Vagina (tissue), 2 donors: ENCODE results near the gene GPBP1.

Experiments used
- POLR2A ChIP-seq, 2 donors: fragments of 450-650 bp; IDR thresholded peaks; one replicate each; pipeline ENCODE4 v1.6.1; 2017; ENCODE audit warnings: antibody characterized with exemption in 2 of 2, mild to moderate bottlenecking in 2 of 2, moderate library complexity in 2 of 2
- POLR2AphosphoS5 ChIP-seq, 2 donors: sonication (generic); formaldehyde crosslinking; IDR thresholded peaks; one replicate each; pipeline ENCODE4 v1.9.0; 2017; ENCODE audit warnings: antibody characterized with exemption in 2 of 2, mild to moderate bottlenecking in 2 of 2, low read depth in 1 of 2; ENCODE audit not compliant: insufficient read depth in 1 of 2
- TF ChIP-seq, protein P1 (sequence below), 3 experiments: fragments of 450-650 bp in 2 of 3; fragments of 200-600 bp in 1 of 3; sonication (generic) in 1 of 3; IDR thresholded peaks; one replicate each; pipeline ENCODE4 v1.5.1; 2017 to 2019; ENCODE audit warnings: antibody characterized with exemption in 3 of 3, mild to moderate bottlenecking in 2 of 3, moderate library complexity in 2 of 3

- no peak for TF ChIP-seq POLR2A (IDR thresholded peaks at IDR 0.05)
- TF ChIP-seq, protein P1, sequence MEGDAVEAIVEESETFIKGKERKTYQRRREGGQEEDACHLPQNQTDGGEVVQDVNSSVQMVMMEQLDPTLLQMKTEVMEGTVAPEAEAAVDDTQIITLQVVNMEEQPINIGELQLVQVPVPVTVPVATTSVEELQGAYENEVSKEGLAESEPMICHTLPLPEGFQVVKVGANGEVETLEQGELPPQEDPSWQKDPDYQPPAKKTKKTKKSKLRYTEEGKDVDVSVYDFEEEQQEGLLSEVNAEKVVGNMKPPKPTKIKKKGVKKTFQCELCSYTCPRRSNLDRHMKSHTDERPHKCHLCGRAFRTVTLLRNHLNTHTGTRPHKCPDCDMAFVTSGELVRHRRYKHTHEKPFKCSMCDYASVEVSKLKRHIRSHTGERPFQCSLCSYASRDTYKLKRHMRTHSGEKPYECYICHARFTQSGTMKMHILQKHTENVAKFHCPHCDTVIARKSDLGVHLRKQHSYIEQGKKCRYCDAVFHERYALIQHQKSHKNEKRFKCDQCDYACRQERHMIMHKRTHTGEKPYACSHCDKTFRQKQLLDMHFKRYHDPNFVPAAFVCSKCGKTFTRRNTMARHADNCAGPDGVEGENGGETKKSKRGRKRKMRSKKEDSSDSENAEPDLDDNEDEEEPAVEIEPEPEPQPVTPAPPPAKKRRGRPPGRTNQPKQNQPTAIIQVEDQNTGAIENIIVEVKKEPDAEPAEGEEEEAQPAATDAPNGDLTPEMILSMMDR (IDR thresholded peaks at IDR 0.05): no peak
- no peak for TF ChIP-seq POLR2AphosphoS5 (IDR thresholded peaks at IDR 0.05; ENCODE audit: insufficient read depth in 1 of 2, low read depth in 1 of 2)
These were observed 85.8 kb downstream of the GPBP1 start for GRCh38 chr5:57259704-57260103.
